Suprapubic skin (tissue), 4 donors: ENCODE data around the gene INMT. TPM values are rescaled to one million over a fixed set of nuclear protein-coding genes. Genes with fewer than 3 reads are reported as not detected.

Source experiments
- DNase-seq, 2 donors: peaks; one replicate each; pipeline ENCODE4 v3.0.0-alpha.2; 2019; ENCODE audit warnings: low spot score in 2 of 2
- H3K27ac ChIP-seq: fragments of 200-600 bp; sonication (generic); one replicate; pipeline ENCODE4 v1.5.1; 2019
- H3K27me3 ChIP-seq: fragments of 200-600 bp; sonication (generic); one replicate; pipeline ENCODE4 v1.5.1; 2019
- H3K36me3 ChIP-seq: fragments of 200-600 bp; sonication (generic); one replicate; pipeline ENCODE4 v1.5.1; 2019
- H3K4me1 ChIP-seq: fragments of 200-600 bp; sonication (generic); one replicate; pipeline ENCODE4 v1.5.1; 2019
- H3K4me3 ChIP-seq: fragments of 200-600 bp; sonication (generic); one replicate; pipeline ENCODE4 v1.5.1; 2019; ENCODE audit warnings: mild to moderate bottlenecking
- H3K9me3 ChIP-seq: fragments of 200-600 bp; sonication (generic); one replicate; pipeline ENCODE4 v1.5.1; 2019
- EP300 ChIP-seq: sonication (generic); formaldehyde crosslinking; IDR thresholded peaks from one replicate; pipeline ENCODE4 v1.6.1; 2017; ENCODE audit warnings: antibody characterized with exemption
- POLR2A ChIP-seq, 2 donors: fragments of 450-650 bp; IDR thresholded peaks; one replicate each; pipeline ENCODE4 v1.6.1; 2017; ENCODE audit warnings: antibody characterized with exemption in 2 of 2, mild to moderate bottlenecking in 2 of 2, moderate library complexity in 2 of 2
- POLR2AphosphoS5 ChIP-seq, 3 donors: sonication (generic); formaldehyde crosslinking; IDR thresholded peaks; one replicate each; pipeline ENCODE4 v1.6.1; 2017; ENCODE audit warnings: antibody characterized with exemption in 3 of 3
- WGBS: methylation state at CpG from one replicate; pipeline ENCODE4 v1.1.5; 2018; 5-methylcytosine and 5-hydroxymethylcytosine counted together
- total RNA-seq, 4 donors: library from RNA; depleted of rRNA; stranded (reverse); fragments of >200 nt; gene quantifications; one replicate each; pipeline ENCODE4 v1.1.0, GENCODE V29; 2016
- TF ChIP-seq, protein P1 (sequence below), 2 donors: fragments of 200-600 bp in 1 of 2; fragments of 450-650 bp in 1 of 2; sonication (generic) in 1 of 2; IDR thresholded peaks; one replicate each; pipeline ENCODE4 v1.5.1; 2016 to 2019; ENCODE audit warnings: antibody characterized with exemption in 2 of 2, mild to moderate bottlenecking in 1 of 2, moderate library complexity in 1 of 2

Gene INMT
- total RNA-seq, 4 donors from 2014 or later, result 1.3 to 9.7 (median 4.2) TPM

DNA sequence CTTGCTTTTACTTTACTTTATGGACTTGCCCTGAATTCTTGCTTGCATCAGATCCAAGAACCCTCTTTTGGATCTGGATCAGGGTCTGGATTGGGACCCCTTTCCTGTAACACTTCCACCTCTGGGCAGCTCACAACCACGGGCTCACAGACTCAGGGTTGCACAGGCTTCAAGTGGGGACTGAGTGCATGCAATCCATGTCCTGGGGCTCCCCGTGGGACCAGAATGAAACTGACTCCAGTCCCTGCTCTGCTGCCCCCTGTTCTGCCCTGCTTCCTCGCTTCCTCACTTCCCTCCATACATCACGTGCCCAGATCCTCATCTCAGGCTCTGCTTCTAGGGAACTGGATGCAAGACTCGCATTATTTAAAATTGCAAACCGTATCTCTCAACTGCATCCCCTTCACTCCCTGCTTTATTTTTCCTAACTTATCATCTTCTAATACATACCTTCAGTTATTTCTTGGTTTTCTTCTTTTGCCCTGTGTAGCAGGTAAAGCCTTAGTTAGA lies 23.3 kb upstream of the INMT start:
- Histone ChIP-seq H3K36me3 (no peaks in the 10 kb centered on the region), H3K4me3 (no peak overlapping the region), H3K27ac (no peak overlapping the region), H3K4me1 (no peaks in the 10 kb centered on the region), H3K27me3 (peaks cover 11% of the 10 kb centered on the region), H3K9me3 (no peaks in the 10 kb centered on the region)
- WGBS, result 75% methylated on average over 6 of the region's 6 CpGs
- TF ChIP-seq POLR2A (IDR thresholded peaks at IDR 0.05) (no peak), POLR2AphosphoS5 (IDR thresholded peaks at IDR 0.05) (no peak), EP300 (no peak)
- TF ChIP-seq, protein P1, sequence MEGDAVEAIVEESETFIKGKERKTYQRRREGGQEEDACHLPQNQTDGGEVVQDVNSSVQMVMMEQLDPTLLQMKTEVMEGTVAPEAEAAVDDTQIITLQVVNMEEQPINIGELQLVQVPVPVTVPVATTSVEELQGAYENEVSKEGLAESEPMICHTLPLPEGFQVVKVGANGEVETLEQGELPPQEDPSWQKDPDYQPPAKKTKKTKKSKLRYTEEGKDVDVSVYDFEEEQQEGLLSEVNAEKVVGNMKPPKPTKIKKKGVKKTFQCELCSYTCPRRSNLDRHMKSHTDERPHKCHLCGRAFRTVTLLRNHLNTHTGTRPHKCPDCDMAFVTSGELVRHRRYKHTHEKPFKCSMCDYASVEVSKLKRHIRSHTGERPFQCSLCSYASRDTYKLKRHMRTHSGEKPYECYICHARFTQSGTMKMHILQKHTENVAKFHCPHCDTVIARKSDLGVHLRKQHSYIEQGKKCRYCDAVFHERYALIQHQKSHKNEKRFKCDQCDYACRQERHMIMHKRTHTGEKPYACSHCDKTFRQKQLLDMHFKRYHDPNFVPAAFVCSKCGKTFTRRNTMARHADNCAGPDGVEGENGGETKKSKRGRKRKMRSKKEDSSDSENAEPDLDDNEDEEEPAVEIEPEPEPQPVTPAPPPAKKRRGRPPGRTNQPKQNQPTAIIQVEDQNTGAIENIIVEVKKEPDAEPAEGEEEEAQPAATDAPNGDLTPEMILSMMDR (IDR thresholded peaks at IDR 0.05), result no peak
- DNase-seq, result no peak

DNA sequence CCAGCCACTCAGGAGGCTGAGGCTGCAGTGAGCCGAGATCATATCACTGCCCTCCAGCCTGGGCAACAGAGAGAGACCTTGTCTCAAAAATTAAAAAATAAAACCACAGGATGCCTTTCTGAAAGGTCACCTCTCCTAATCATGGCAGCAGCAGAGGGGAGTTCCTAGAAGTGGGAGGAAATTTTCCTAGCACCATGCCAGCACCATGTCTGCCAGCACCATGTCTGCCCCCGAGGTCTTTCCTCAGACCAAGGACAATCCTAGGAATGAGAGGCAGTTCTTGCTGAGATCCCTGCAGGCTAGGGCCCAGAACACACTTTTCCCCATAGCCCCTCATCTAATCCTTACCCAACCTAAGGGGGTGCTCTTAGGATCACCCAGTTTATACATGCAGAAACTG lies 22.3 kb upstream of the INMT start:
- WGBS, result 55% methylated on average over 2 of the region's 2 CpGs
- no peak for DNase-seq
- Histone ChIP-seq H3K9me3 (no peaks in the 10 kb centered on the region), H3K4me3 (no peak overlapping the region), H3K4me1 (no peaks in the 10 kb centered on the region), H3K36me3 (no peaks in the 10 kb centered on the region), H3K27ac (no peak overlapping the region), H3K27me3 (peaks cover 11% of the 10 kb centered on the region)
- TF ChIP-seq POLR2A (IDR thresholded peaks at IDR 0.05), result no peak
- no peak for TF ChIP-seq EP300
- TF ChIP-seq, protein P1 (IDR thresholded peaks at IDR 0.05), result no peak
- TF ChIP-seq POLR2AphosphoS5 (IDR thresholded peaks at IDR 0.05), result no peak

DNA sequence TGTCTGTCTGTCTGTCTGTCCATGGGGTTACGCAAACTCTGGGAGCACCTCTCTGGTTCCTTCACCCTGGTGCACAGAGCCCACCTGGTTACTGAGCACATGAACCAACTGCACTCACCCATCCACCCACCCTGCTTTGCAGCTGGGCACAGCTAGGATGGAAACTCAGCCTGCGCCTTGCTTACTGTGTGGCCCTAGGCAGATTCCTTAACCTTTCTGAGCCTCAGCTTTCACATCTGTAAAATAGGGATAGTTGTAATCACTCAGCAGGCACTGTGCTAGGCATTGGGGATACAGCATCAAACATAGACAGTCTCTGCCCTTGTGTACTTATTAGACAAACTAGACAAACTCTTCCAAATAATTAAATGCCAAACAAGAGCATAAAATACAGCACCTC lies 21.8 kb upstream of the INMT start:
- no peak overlapping the region for H3K4me3 ChIP-seq
- no peaks in the 10 kb centered on the region for H3K36me3 ChIP-seq
- TF ChIP-seq EP300, result no peak
- TF ChIP-seq POLR2A (IDR thresholded peaks at IDR 0.05), result no peak
- no peak for TF ChIP-seq POLR2AphosphoS5 (IDR thresholded peaks at IDR 0.05)
- TF ChIP-seq, protein P1 (IDR thresholded peaks at IDR 0.05), result no peak
- no peak overlapping the region for H3K27ac ChIP-seq
- WGBS, result 95% methylated on average over 2 of the region's 2 CpGs
- H3K27me3 ChIP-seq, result peaks cover 11% of the 10 kb centered on the region
- DNase-seq, result no peak
- H3K9me3 ChIP-seq, result no peaks in the 10 kb centered on the region
- no peaks in the 10 kb centered on the region for H3K4me1 ChIP-seq

DNA sequence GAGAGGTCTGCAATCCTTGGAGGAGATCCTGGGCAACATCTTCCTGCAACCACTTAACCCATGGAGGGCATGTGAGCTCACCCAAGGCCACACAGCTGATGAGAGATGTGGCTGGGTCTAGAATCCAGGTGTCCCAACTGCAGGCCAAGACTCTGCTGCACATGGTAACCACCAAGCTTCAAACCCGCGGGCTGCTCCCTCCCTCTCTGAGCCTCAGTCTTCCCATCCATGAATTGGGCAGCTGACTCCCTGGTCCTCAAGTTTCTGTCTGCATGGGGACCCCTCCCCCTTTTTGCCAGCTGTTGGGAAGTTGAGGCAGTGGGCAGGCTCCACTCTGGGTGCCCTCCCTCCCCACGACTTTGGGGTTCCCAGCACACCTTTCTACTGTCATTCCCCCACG lies 20.9 kb upstream of the INMT start:
- Histone ChIP-seq H3K4me3 (no peak overlapping the region), H3K27ac (no peak overlapping the region), H3K9me3 (no peaks in the 10 kb centered on the region), H3K36me3 (no peaks in the 10 kb centered on the region), H3K4me1 (no peaks in the 10 kb centered on the region), H3K27me3 (peaks cover 14% of the 10 kb centered on the region)
- 82% methylated on average over 4 of the region's 4 CpGs for WGBS
- no peak for DNase-seq
- TF ChIP-seq POLR2A (IDR thresholded peaks at IDR 0.05), result no peak
- no peak for TF ChIP-seq POLR2AphosphoS5 (IDR thresholded peaks at IDR 0.05)
- TF ChIP-seq, protein P1 (IDR thresholded peaks at IDR 0.05), result no peak
- no peak for TF ChIP-seq EP300

DNA sequence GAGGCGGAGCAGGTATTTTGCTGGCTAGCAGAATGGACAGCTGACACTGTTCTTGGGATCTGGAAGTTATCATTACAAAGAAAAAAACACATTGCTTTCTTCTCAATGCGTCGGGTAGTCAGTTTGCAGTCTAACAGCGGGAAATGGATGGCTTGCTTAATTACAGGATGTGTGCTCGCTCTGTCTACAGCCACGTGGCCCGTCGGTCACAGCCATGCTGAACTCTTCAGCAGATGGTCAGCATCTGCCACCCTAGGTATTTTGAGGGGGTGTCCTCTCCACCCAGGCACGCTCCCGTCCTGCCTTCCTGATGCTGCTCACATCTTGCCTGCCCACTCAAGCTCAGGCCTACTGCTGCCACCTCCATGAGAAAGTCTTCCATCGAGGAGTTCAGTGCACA lies 20.4 kb upstream of the INMT start:
- H3K27me3 ChIP-seq, result peaks cover 14% of the 10 kb centered on the region
- no peaks in the 10 kb centered on the region for H3K9me3 ChIP-seq
- no peak overlapping the region for H3K27ac ChIP-seq
- TF ChIP-seq POLR2AphosphoS5 (IDR thresholded peaks at IDR 0.05) (no peak), EP300 (no peak), POLR2A (IDR thresholded peaks at IDR 0.05) (no peak)
- TF ChIP-seq, protein P1 (IDR thresholded peaks at IDR 0.05), result no peak
- no peaks in the 10 kb centered on the region for H3K36me3 ChIP-seq
- no peak for DNase-seq
- 64% methylated on average over 11 of the region's 11 CpGs for WGBS
- H3K4me1 ChIP-seq, result no peaks in the 10 kb centered on the region
- H3K4me3 ChIP-seq, result no peak overlapping the region
